HUES48 (cell line): ENCODE results near the gene FGF12.

Experiments
- H3K27ac ChIP-seq: one replicate; pipeline ENCODE4 v1.7.0; 2013; ENCODE audit warnings: low read depth, low read length, inconsistent platforms
- H3K27me3 ChIP-seq: 2 replicates; pipeline ENCODE4 v1.6.1; 2013; ENCODE audit warnings: mild to moderate bottlenecking, low read length; ENCODE audit not compliant: control insufficient read depth, insufficient read depth
- H3K36me3 ChIP-seq: 2 replicates; pipeline ENCODE4 v1.6.1; 2013; ENCODE audit warnings: low read length; ENCODE audit not compliant: control insufficient read depth, insufficient read depth
- H3K4me1 ChIP-seq: 2 replicates; pipeline ENCODE4 v1.6.1; 2013; ENCODE audit warnings: mild to moderate bottlenecking, low read length; ENCODE audit not compliant: control insufficient read depth, insufficient read depth
- H3K4me3 ChIP-seq: 2 replicates; pipeline ENCODE4 v1.5.1; 2013; ENCODE audit warnings: mild to moderate bottlenecking, low read depth, low read length
- H3K9ac ChIP-seq: 2 replicates; pipeline ENCODE4 v1.6.1; 2013; ENCODE audit warnings: mild to moderate bottlenecking, low read depth, low read length, moderate library complexity
- H3K9me3 ChIP-seq: 2 replicates; pipeline ENCODE4 v1.6.1; 2013; ENCODE audit warnings: low read length; ENCODE audit not compliant: control insufficient read depth, insufficient read depth

FGF12 gene

GRCh38 chr3:192413461-192413860, 313.9 kb downstream of the FGF12 start:
- H3K36me3 ChIP-seq, result no peaks in the 10 kb centered on the region
- H3K9ac ChIP-seq, result no peak overlapping the region
- no peak overlapping the region for H3K4me3 ChIP-seq
- no peak overlapping the region for H3K27ac ChIP-seq
- peaks cover 74% of the 10 kb centered on the region for H3K27me3 ChIP-seq
- peaks cover 39% of the 10 kb centered on the region for H3K4me1 ChIP-seq
- no peaks in the 10 kb centered on the region for H3K9me3 ChIP-seq

- H3K4me3 ChIP-seq, result peak overlapping the region; percentile 79
- peaks cover 95% of the 10 kb centered on the region for H3K27me3 ChIP-seq
- H3K36me3 ChIP-seq, result no peaks in the 10 kb centered on the region
- no peak overlapping the region for H3K27ac ChIP-seq
- H3K9me3 ChIP-seq, result no peaks in the 10 kb centered on the region
- no peak overlapping the region for H3K9ac ChIP-seq
- peaks cover 20% of the 10 kb centered on the region for H3K4me1 ChIP-seq
Observed at GRCh38 chr3:192410684-192410960, 316.7 kb downstream of the FGF12 start.

- Histone ChIP-seq H3K36me3 (no peaks in the 10 kb centered on the region), H3K4me3 (peak overlapping the region; percentile 79), H3K4me1 (peaks cover 20% of the 10 kb centered on the region), H3K9me3 (no peaks in the 10 kb centered on the region), H3K27me3 (peaks cover 90% of the 10 kb centered on the region), H3K9ac (no peak overlapping the region), H3K27ac (no peak overlapping the region)
Observed at GRCh38 chr3:192409838-192410683, 317.3 kb downstream of the FGF12 start.

GRCh38 chr3:192409201-192409837, 318.0 kb downstream of the FGF12 start:
- Histone ChIP-seq H3K9ac (peak overlapping the region; percentile 38; the same call in 1 of the 2 replicates), H3K4me3 (peak overlapping the region; percentile 79), H3K9me3 (no peaks in the 10 kb centered on the region), H3K36me3 (no peaks in the 10 kb centered on the region), H3K4me1 (peaks cover 20% of the 10 kb centered on the region), H3K27me3 (peaks cover 82% of the 10 kb centered on the region), H3K27ac (no peak overlapping the region)

- Histone ChIP-seq H3K9me3 (no peaks in the 10 kb centered on the region), H3K36me3 (no peaks in the 10 kb centered on the region), H3K4me1 (peaks cover 20% of the 10 kb centered on the region), H3K27ac (no peak overlapping the region), H3K4me3 (peak overlapping the region; percentile 79), H3K27me3 (peaks cover 76% of the 10 kb centered on the region), H3K9ac (peak overlapping the region; percentile 38; the same call in 1 of the 2 replicates)
Observed at GRCh38 chr3:192408647-192409200, 318.6 kb downstream of the FGF12 start.

- H3K9ac ChIP-seq, result no peak overlapping the region
Observed at GRCh38 chr3:192408007-192408646, 319.2 kb downstream of the FGF12 start.

GRCh38 chr3:192399767-192400166, 327.6 kb downstream of the FGF12 start:
- Histone ChIP-seq H3K4me1 (no peaks in the 10 kb centered on the region), H3K4me3 (no peak overlapping the region)

More at GRCh38 chr3:192408007-192408646, 319.2 kb downstream of the FGF12 start:
- H3K9me3 ChIP-seq, result no peaks in the 10 kb centered on the region
- peaks cover 70% of the 10 kb centered on the region for H3K27me3 ChIP-seq
- H3K4me3 ChIP-seq, result peak overlapping the region; percentile 79
- no peaks in the 10 kb centered on the region for H3K36me3 ChIP-seq
- H3K4me1 ChIP-seq, result peaks cover 20% of the 10 kb centered on the region
- H3K27ac ChIP-seq, result no peak overlapping the region

GRCh38 chr3:192397012-192397411, 330.3 kb downstream of the FGF12 start:
- Histone ChIP-seq H3K27ac (no peak overlapping the region), H3K9me3 (no peaks in the 10 kb centered on the region), H3K4me1 (no peaks in the 10 kb centered on the region), H3K4me3 (no peak overlapping the region), H3K36me3 (no peaks in the 10 kb centered on the region), H3K27me3 (no peaks in the 10 kb centered on the region), H3K9ac (no peak overlapping the region)

More at GRCh38 chr3:192399767-192400166, 327.6 kb downstream of the FGF12 start:
- Histone ChIP-seq H3K27me3 (no peaks in the 10 kb centered on the region), H3K9me3 (no peaks in the 10 kb centered on the region), H3K9ac (no peak overlapping the region), H3K36me3 (no peaks in the 10 kb centered on the region), H3K27ac (no peak overlapping the region)

GRCh38 chr3:192395506-192395905, 331.8 kb downstream of the FGF12 start:
- H3K9me3 ChIP-seq, result no peaks in the 10 kb centered on the region
- H3K36me3 ChIP-seq, result no peaks in the 10 kb centered on the region
- H3K4me3 ChIP-seq, result no peak overlapping the region
- H3K27me3 ChIP-seq, result no peaks in the 10 kb centered on the region
- no peak overlapping the region for H3K9ac ChIP-seq
- no peak overlapping the region for H3K27ac ChIP-seq
- no peaks in the 10 kb centered on the region for H3K4me1 ChIP-seq

GRCh38 chr3:192392986-192393385, 334.4 kb downstream of the FGF12 start:
- H3K9me3 ChIP-seq, result no peaks in the 10 kb centered on the region
- no peak overlapping the region for H3K4me3 ChIP-seq
- no peaks in the 10 kb centered on the region for H3K36me3 ChIP-seq
- no peak overlapping the region for H3K27ac ChIP-seq
- no peaks in the 10 kb centered on the region for H3K27me3 ChIP-seq
- no peak overlapping the region for H3K9ac ChIP-seq
- H3K4me1 ChIP-seq, result no peaks in the 10 kb centered on the region
